Natural killer cell (primary cell): ENCODE results near the gene ACSM3. TPM values are rescaled to one million over a fixed set of nuclear protein-coding genes. Genes with fewer than 3 reads are reported as not detected.
"Not testable (repeated sequence)": the region's sequence is repeated elsewhere in the genome, so short reads cannot be mapped to it uniquely, and the experiment has no call there.

Experiments used
- ATAC-seq, 3 donors: fragments of 150-1000 bp in 2 of 3; fragments of 200-7000 bp in 1 of 3; cut with Tn5 transposase; 1 replicate in 1 of 3; 2 replicates in 2 of 3; pipeline ENCODE4 v1.10.0; 2021; ENCODE audit warnings: mild to moderate bottlenecking in 2 of 3, moderate library complexity in 2 of 3
- DNase-seq, 2 donors: peaks; one replicate each; pipeline versions ENCODE4 v3.0.0 to v3.0.0-alpha.2; 2013 to 2021; ENCODE audit warnings: mixed read lengths in 1 of 2
- H3K27ac ChIP-seq: one replicate; pipeline ENCODE4 v1.5.1; 2013; ENCODE audit warnings: mild to moderate bottlenecking, low read length
- H3K27me3 ChIP-seq: one replicate; pipeline ENCODE4 v1.6.1; 2013; ENCODE audit warnings: low read length; ENCODE audit not compliant: control insufficient read depth, insufficient read depth
- H3K36me3 ChIP-seq: one replicate; pipeline ENCODE4 v1.6.1; 2013; ENCODE audit warnings: low read length; ENCODE audit not compliant: control insufficient read depth, insufficient read depth
- H3K4me1 ChIP-seq: one replicate; pipeline ENCODE4 v1.6.1; 2013; ENCODE audit warnings: low read length; ENCODE audit not compliant: control insufficient read depth, insufficient read depth
- H3K4me3 ChIP-seq: one replicate; pipeline ENCODE4 v1.5.1; 2013; ENCODE audit warnings: low read length
- H3K9me3 ChIP-seq: one replicate; pipeline ENCODE4 v1.6.1; 2013; ENCODE audit warnings: low read length; ENCODE audit not compliant: control insufficient read depth, insufficient read depth
- H3K27ac Mint-ChIP-seq, 2 donors: one replicate each; pipeline ENCODE4 v1.8.0; 2022; ENCODE audit warnings: mild to moderate bottlenecking in 2 of 2, mixed read lengths in 2 of 2, moderate library complexity in 1 of 2
- H3K27me3 Mint-ChIP-seq, 2 donors: one replicate each; pipeline ENCODE4 v1.8.0; 2022; ENCODE audit warnings: low read depth in 2 of 2, mixed read lengths in 2 of 2
- H3K36me3 Mint-ChIP-seq: one replicate; pipeline ENCODE4 v1.8.0; 2022; ENCODE audit warnings: mixed read lengths
- H3K4me1 Mint-ChIP-seq, 2 donors: one replicate each; pipeline ENCODE4 v1.8.0; 2022; ENCODE audit warnings: mixed read lengths in 2 of 2
- H3K4me3 Mint-ChIP-seq: one replicate; pipeline ENCODE4 v1.8.0; 2022; ENCODE audit warnings: mild to moderate bottlenecking, moderate library complexity, mixed read lengths
- H3K9me3 Mint-ChIP-seq, 2 donors: one replicate each; pipeline ENCODE4 v1.8.0; 2022; ENCODE audit warnings: mixed read lengths in 2 of 2
- WGBS: methylation state at CpG from one replicate; pipeline ENCODE4 v1.1.7; 2013; ENCODE audit warnings: missing lambda C conversion rate; ENCODE audit not compliant: insufficient coverage; 5-methylcytosine and 5-hydroxymethylcytosine counted together
- intact Hi-C: fragments of 100-400 bp; cut with micrococcal nuclease; formaldehyde crosslinking; loops from one replicate; pipeline ENCODE4 v1.14.2; 2022
- total RNA-seq, 4 donors: library from RNA; stranded (reverse); fragments of 120-200 nt in 1 of 4; gene quantifications; one replicate each; pipeline versions ENCODE4 v1.2.3 to v1.2.4, GENCODE V29; 2013 to 2022
- TF ChIP-seq, protein P1 (sequence below): fragments of 200-600 bp; IDR thresholded peaks from one replicate; pipeline ENCODE4 v1.8.0; 2022; ENCODE audit warnings: antibody characterized with exemption

Gene ACSM3
- total RNA-seq, 3 donors from 2014 or later (not counting 1 experiment from before 2014, with no cell fraction given): 3.7 to 4.4 (median 4.4) TPM

DNA sequence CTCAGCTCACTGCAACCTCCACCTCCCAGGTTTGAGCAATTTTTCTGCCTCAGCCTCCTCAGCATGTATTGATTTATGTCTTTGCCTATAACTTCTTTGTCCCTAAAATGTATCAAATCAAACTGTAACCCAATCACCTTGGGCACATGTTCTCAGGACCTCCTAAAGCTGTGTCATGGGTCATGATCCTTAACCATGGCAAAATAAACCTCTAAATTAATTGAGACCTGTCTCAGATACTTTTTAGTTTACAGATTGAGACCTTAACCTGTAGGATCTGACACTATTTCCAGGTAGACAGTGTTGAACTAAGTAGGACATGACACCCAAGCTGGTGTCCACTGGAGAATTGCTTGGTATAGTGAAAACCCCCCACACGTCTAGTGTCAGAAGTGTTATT lies 2.6 kb upstream of the ACSM3 start:
- Mint-ChIP-seq H3K4me1 (peaks cover 15 to 24% of the 10 kb centered on the region in 2 donors), H3K27me3 (no peaks in the 10 kb centered on the region), H3K27ac (no peak overlapping the region), H3K36me3 (no peaks in the 10 kb centered on the region), H3K9me3 (peaks cover 0 to 7% of the 10 kb centered on the region in 2 donors), H3K4me3 (no peak overlapping the region)
- Histone ChIP-seq H3K4me1 (peaks cover 4% of the 10 kb centered on the region), H3K36me3 (no peaks in the 10 kb centered on the region), H3K27ac (no peak overlapping the region), H3K4me3 (no peak overlapping the region), H3K9me3 (no peaks in the 10 kb centered on the region), H3K27me3 (no peaks in the 10 kb centered on the region)
- no peak for DNase-seq
- TF ChIP-seq, protein P1, sequence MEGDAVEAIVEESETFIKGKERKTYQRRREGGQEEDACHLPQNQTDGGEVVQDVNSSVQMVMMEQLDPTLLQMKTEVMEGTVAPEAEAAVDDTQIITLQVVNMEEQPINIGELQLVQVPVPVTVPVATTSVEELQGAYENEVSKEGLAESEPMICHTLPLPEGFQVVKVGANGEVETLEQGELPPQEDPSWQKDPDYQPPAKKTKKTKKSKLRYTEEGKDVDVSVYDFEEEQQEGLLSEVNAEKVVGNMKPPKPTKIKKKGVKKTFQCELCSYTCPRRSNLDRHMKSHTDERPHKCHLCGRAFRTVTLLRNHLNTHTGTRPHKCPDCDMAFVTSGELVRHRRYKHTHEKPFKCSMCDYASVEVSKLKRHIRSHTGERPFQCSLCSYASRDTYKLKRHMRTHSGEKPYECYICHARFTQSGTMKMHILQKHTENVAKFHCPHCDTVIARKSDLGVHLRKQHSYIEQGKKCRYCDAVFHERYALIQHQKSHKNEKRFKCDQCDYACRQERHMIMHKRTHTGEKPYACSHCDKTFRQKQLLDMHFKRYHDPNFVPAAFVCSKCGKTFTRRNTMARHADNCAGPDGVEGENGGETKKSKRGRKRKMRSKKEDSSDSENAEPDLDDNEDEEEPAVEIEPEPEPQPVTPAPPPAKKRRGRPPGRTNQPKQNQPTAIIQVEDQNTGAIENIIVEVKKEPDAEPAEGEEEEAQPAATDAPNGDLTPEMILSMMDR: no peak
- intact Hi-C loops: no loop called here
- 100% methylated on average over 1 of the region's 1 CpG for WGBS
- no peak for ATAC-seq

DNA sequence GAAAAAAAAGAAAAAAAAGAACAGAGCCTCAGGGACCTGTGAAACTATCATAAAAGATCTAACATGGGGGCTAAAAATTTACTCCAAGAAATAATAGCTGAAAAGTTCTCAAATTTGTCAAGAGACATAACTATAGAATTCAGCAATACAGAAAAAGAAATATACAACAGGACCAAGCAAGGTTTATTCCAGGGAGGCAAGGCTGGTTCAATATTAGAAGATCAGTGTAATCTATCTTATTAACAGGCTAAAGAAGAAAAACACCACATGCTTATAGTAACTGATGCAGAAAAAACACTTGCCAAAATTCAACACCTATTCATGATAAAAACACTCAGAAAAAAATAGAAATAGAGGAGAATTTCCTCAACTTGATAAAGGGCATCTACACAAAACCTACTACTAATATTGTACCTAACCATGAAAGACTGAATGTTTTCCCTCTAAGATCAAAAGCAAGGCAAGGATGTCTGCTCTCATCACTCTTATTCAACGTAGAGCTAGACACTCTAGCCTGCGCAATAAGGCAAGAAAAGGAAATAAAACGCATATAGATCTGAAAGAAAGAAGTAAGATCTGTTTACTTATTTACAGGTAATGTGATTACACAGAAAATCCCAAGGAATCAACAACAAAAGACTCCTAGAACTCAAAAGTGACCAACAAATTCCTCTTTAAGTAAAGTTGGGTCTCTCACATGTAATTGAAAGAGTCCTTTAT lies 1.2 kb upstream of the ACSM3 start:
- ATAC-seq: no peak
- Mint-ChIP-seq H3K27ac (peak overlapping the region; percentile 82 to 92), H3K4me1 (peaks cover 15 to 24% of the 10 kb centered on the region in 2 donors), H3K9me3 (peaks cover 0 to 7% of the 10 kb centered on the region in 2 donors), H3K36me3 (no peaks in the 10 kb centered on the region), H3K27me3 (no peaks in the 10 kb centered on the region), H3K4me3 (peak overlapping the region; percentile 97)
- WGBS: 100% methylated on average over 2 of the region's 3 CpGs
- DNase-seq: no peak
- TF ChIP-seq, protein P1: no peak
- no peaks in the 10 kb centered on the region for H3K27me3 ChIP-seq
- H3K27ac ChIP-seq: peak overlapping the region; percentile 76
- intact Hi-C loops: loop anchor here (1.0 kb wide), 1 partner anchor 21 kb away; the partner anchor contains the start of gene THUMPD1
- H3K4me3 ChIP-seq: no peak overlapping the region
- no peaks in the 10 kb centered on the region for H3K36me3 ChIP-seq
- H3K9me3 ChIP-seq: no peaks in the 10 kb centered on the region
- peaks cover 4% of the 10 kb centered on the region for H3K4me1 ChIP-seq

DNA sequence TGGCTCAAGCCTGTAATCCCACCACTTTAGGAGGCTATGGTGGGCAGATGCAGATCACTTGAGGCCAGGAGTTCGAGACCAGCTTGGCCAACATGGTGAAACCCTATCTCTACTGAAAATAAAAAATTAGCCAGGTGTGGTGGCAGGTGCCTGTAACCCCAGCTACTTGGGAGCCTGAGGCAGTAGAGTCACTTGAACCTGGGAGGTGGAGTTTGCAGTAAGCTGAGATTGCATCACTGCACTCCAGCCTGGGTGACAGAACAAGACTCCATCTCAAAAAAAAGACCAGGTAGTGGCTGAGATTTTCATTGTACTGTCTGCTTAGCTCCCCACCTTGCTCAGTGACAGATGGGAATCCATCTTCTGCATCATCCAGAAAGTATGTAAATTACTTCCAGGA lies 634 bp downstream of the ACSM3 start:
- H3K9me3 ChIP-seq, H3K27me3 Mint-ChIP-seq, intact Hi-C loops, ATAC-seq, H3K36me3 ChIP-seq, H3K4me1 ChIP-seq, H3K4me3 ChIP-seq, H3K9me3 Mint-ChIP-seq, H3K27me3 ChIP-seq, H3K36me3 Mint-ChIP-seq, DNase-seq, H3K27ac ChIP-seq: not testable (repeated sequence)
- Mint-ChIP-seq H3K4me3 (peak overlapping the region; percentile 97), H3K4me1 (peaks cover 15 to 24% of the 10 kb centered on the region in 2 donors), H3K27ac (peak overlapping the region; percentile 82 to 92)
- 75% methylated on average over 1 of the region's 1 CpG for WGBS

DNA sequence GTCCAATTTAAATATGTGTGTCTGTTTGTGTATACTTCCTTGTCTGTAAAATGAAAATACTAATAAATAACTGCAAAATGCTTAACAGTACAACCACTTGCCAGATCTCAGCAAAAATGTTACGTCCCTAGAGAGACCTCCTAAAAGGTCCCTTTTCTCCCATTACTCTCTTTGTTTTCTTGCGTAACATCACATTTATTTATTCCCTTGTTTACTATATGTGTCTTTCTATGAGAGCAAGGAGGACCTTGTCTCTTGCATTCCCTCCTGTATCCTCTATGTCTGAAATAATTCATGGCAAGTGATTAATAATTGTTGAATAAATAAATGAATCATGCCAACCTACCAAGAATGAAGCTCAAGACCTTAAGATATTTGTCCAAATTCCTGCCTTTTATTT lies 1.9 kb downstream of the ACSM3 start:
- Mint-ChIP-seq H3K4me1 (peaks cover 15 to 24% of the 10 kb centered on the region in 2 donors), H3K9me3 (no peaks in the 10 kb centered on the region), H3K27me3 (no peaks in the 10 kb centered on the region), H3K36me3 (no peaks in the 10 kb centered on the region), H3K4me3 (no peak overlapping the region), H3K27ac (no peak overlapping the region)
- peaks cover 4% of the 10 kb centered on the region for H3K4me1 ChIP-seq
- no peak overlapping the region for H3K27ac ChIP-seq
- H3K27me3 ChIP-seq: no peaks in the 10 kb centered on the region
- no peaks in the 10 kb centered on the region for H3K36me3 ChIP-seq
- H3K9me3 ChIP-seq: no peaks in the 10 kb centered on the region
- intact Hi-C loops: no loop called here
- TF ChIP-seq, protein P1: no peak
- H3K4me3 ChIP-seq: no peak overlapping the region
- DNase-seq: no peak
- WGBS: 100% methylated on average over 1 of the region's 2 CpGs
- ATAC-seq: no peak
